Psoas muscle (tissue), 8 donors: Measurements from ENCODE around the gene ZNF609. TPM values are rescaled to one million over a fixed set of nuclear protein-coding genes. Genes with fewer than 3 reads are reported as not detected.

Experiments
- ATAC-seq, 4 donors: fragments of 200-7000 bp; cut with Tn5 transposase; one replicate each; pipeline ENCODE4 v1.9.1; 2020; ENCODE audit warnings: moderate library complexity in 3 of 4, mild to moderate bottlenecking in 2 of 4
- DNase-seq, 2 donors: peaks; one replicate each; pipeline ENCODE4 v3.0.0-alpha.2; 2020
- H3K27ac ChIP-seq: fragments of 200-600 bp; one replicate; pipeline ENCODE4 v1.8.0; 2022
- H3K27me3 ChIP-seq, 3 donors: fragments of 200-600 bp in 1 of 3; one replicate each; pipeline versions ENCODE4 v1.6.1 to v1.8.0; 2013 to 2022; ENCODE audit warnings: low read length in 2 of 3, mild to moderate bottlenecking in 2 of 3, moderate library complexity in 1 of 3; ENCODE audit not compliant: insufficient read depth in 3 of 3
- H3K36me3 ChIP-seq, 2 donors: fragments of 200-600 bp in 1 of 2; one replicate each; pipeline versions ENCODE4 v1.6.1 to v1.8.0; 2013 to 2022; ENCODE audit warnings: low read depth in 1 of 2, mild to moderate bottlenecking in 1 of 2, moderate library complexity in 1 of 2; ENCODE audit not compliant: insufficient read depth in 1 of 2
- H3K4me1 ChIP-seq: fragments of 200-600 bp; one replicate; pipeline ENCODE4 v1.8.0; 2022
- H3K4me3 ChIP-seq: fragments of 200-600 bp; one replicate; pipeline ENCODE4 v1.8.0; 2022; ENCODE audit warnings: mild to moderate bottlenecking
- H3K9me3 ChIP-seq: fragments of 200-600 bp; one replicate; pipeline ENCODE4 v1.8.0; 2022
- WGBS, 3 donors: extraction: QIAGEN DNeasy Blood & Tissue Kit; methylation state at CpG; one replicate each; pipeline versions ENCODE4 v1.1.6 to v1.1.7; 2013; 5-methylcytosine and 5-hydroxymethylcytosine counted together
- intact Hi-C, 2 donors: fragments of 100-400 bp; cut with DNase I; formaldehyde crosslinking; loops; one replicate each; pipeline versions ENCODE4 v1.11.0 to v1.14.2; 2022
- polyA plus RNA-seq, 3 donors: library from polyadenylated mRNA; stranded (reverse); fragments of 200-250 nt; gene quantifications; one replicate each; pipeline ENCODE4 v1.2.3, GENCODE V29; 2013
- total RNA-seq, 4 donors: library from RNA; stranded (reverse); fragmentation: NEBNext Ultra II Directional in 2 of 4; extraction: Animal tissue kit (Norgen Biotek cat#: 25700) in 2 of 4; gene quantifications; one replicate each; pipeline versions ENCODE4 v1.2.1 to v1.2.4, GENCODE V29; 2021 to 2023
- TF ChIP-seq, protein P1 (sequence below): fragments of 200-600 bp; IDR thresholded peaks from one replicate; pipeline ENCODE4 v1.8.0; 2022; ENCODE audit warnings: antibody characterized with exemption
- donor health status: healthy with polysubstance abuse.
- donor health status: DM: no; HTN: no; CAD: no; lungs with moderate emphysema.
- donor health status: Bipolar disorder and iron deficiency.
- donor health status: healthy.
- donor health status: DM: yes; HTN: yes; CAD: no.
- donor health status: DM: no; HTN: no; CAD: no.
- donor health status: DM: no; HTN: no; CAD: no.
- donor health status: DM: yes; HTN: yes; CAD: no.

Gene ZNF609
- total and polyA plus RNA-seq, 7 donors = 3.2 to 15.0 (median 10.2) TPM

DNA sequence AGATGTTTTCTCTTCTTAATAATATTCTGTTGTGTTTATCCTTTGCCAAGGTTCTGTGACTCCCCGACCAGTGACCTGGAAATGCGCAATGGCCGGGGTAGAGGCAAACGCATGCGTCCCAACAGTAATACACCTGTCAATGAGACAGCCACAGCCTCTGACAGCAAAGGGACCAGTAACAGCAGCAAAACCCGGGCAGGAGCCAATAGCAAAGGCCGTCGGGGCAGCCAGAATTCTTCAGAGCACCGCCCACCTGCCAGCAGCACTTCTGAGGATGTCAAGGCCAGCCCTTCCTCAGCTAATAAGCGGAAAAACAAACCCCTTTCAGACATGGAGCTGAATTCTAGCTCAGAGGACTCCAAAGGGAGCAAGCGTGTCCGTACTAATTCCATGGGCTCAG is 213.5 kb downstream of the ZNF609 start:
- H3K27ac ChIP-seq = no peak overlapping the region
- no peaks in the 10 kb centered on the region for H3K4me1 ChIP-seq
- peaks cover 0 to 47% of the 10 kb centered on the region in 2 donors for H3K36me3 ChIP-seq
- no peak for DNase-seq
- WGBS, 3 donors = 87 to 91% (median 87%) methylated on average over 12 of the region's 12 CpGs
- H3K4me3 ChIP-seq = no peak overlapping the region
- intact Hi-C loops = no loop called here
- no peaks in the 10 kb centered on the region for H3K9me3 ChIP-seq
- ATAC-seq = no peak
- TF ChIP-seq, protein P1, sequence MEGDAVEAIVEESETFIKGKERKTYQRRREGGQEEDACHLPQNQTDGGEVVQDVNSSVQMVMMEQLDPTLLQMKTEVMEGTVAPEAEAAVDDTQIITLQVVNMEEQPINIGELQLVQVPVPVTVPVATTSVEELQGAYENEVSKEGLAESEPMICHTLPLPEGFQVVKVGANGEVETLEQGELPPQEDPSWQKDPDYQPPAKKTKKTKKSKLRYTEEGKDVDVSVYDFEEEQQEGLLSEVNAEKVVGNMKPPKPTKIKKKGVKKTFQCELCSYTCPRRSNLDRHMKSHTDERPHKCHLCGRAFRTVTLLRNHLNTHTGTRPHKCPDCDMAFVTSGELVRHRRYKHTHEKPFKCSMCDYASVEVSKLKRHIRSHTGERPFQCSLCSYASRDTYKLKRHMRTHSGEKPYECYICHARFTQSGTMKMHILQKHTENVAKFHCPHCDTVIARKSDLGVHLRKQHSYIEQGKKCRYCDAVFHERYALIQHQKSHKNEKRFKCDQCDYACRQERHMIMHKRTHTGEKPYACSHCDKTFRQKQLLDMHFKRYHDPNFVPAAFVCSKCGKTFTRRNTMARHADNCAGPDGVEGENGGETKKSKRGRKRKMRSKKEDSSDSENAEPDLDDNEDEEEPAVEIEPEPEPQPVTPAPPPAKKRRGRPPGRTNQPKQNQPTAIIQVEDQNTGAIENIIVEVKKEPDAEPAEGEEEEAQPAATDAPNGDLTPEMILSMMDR = no peak
- H3K27me3 ChIP-seq = no peaks in the 10 kb centered on the region

DNA sequence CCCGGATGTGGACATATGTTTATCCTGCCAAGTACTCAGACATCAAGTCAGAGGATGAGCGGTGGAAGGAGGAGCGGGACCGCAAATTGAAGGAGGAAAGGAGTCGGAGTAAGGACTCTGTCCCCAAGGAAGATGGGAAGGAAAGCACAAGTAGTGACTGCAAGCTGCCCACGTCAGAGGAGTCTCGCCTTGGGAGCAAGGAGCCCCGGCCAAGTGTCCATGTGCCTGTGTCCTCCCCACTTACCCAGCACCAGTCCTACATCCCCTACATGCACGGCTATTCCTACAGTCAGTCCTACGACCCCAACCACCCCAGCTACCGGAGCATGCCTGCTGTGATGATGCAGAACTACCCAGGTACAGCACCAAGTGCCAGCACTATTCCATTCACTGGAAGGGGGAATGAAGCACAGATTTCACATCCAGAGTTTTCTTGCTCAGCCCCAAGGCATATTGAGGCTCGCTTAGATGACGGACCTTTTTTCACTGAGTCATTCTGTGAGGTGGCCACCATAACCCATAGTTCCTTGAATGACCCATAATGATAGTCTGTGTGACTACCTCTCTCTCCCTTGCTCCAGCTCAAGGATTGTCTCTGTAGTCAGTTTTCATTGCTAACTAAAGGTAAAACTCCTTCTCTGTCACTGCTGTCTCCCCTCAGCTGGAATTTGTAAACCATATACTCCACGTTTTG is 217.9 kb downstream of the ZNF609 start:
- no peaks in the 10 kb centered on the region for H3K27me3 ChIP-seq
- H3K27ac ChIP-seq = no peak overlapping the region
- intact Hi-C loops = no loop called here
- TF ChIP-seq, protein P1 = no peak
- DNase-seq (no peak), ATAC-seq (no peak)
- H3K9me3 ChIP-seq = no peaks in the 10 kb centered on the region
- peaks cover 2 to 87% of the 10 kb centered on the region in 2 donors for H3K36me3 ChIP-seq
- H3K4me1 ChIP-seq = no peaks in the 10 kb centered on the region
- 86 to 90% (median 87%) methylated on average over 14 of the region's 14 CpGs for WGBS, 3 donors
- no peak overlapping the region for H3K4me3 ChIP-seq

DNA sequence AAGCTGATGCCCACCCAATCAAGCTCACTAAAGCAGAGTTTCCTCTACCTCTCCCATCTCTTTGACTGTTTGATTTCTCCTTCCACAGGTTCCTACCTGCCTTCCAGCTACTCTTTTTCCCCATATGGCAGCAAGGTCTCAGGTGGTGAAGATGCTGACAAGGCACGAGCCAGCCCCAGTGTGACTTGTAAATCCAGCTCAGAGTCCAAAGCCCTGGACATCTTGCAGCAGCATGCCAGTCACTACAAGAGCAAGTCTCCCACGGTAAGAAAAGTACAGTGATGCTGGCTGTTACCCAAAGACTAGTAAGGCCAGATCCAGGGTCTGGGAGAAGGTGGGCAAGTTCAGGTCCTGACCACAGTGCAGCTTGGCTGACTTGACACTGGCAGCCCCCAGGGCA is 219.7 kb downstream of the ZNF609 start:
- WGBS, 3 donors = 47 to 70% (median 52%) methylated on average over 2 of the region's 2 CpGs
- ATAC-seq (no peak), DNase-seq (no peak)
- Histone ChIP-seq H3K4me1 (no peaks in the 10 kb centered on the region), H3K4me3 (no peak overlapping the region), H3K36me3 (peaks cover 2 to 87% of the 10 kb centered on the region in 2 donors), H3K9me3 (no peaks in the 10 kb centered on the region), H3K27me3 (no peaks in the 10 kb centered on the region), H3K27ac (no peak overlapping the region)
- intact Hi-C loops = loop anchor here (5.0 kb wide), 3 partner anchors 127 to 473 kb away; no protein-coding TSS in a partner anchor
- TF ChIP-seq, protein P1 = no peak

DNA sequence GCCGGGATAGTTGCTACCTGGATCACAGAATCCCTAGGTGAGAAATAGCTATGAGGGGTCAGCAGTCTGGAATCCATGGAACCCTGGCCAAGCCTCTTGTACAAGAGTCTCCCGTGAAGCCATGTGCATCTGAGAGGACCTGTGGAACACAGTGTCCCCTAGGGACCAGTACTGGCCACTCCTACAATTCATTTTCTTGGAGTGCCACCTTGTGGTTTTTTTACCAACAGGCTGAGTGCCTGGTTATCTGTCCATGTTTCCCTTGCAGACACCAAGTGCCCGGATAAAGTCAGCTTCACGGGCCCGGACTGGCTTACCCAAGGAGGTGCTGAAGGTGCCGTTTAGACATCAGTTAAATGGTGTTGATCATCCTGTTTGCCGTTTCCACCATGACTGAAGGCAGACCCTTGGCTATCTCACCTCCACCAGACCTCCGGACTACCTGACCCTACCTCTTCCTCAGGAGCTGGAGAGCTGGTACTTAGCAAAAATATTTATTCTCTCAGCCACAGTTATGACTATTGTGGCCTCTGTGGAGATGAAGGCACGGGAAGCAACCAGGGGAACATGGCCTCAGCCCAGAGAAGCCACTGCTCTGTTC is 221.1 kb downstream of the ZNF609 start:
- Histone ChIP-seq H3K36me3 (peaks cover 5 to 89% of the 10 kb centered on the region in 2 donors), H3K27ac (no peak overlapping the region), H3K9me3 (no peaks in the 10 kb centered on the region), H3K4me3 (no peak overlapping the region), H3K27me3 (no peaks in the 10 kb centered on the region), H3K4me1 (no peaks in the 10 kb centered on the region)
- TF ChIP-seq, protein P1 = peak; percentile 72
- intact Hi-C loops = loop anchor here (5.0 kb wide), 3 partner anchors 126 to 474 kb away; no protein-coding TSS in a partner anchor
- no peak for DNase-seq
- 56 to 65% (median 56%) methylated on average over 9 of the region's 9 CpGs for WGBS, 3 donors
- ATAC-seq = peak; percentile 82 to 91 (median 86)
